NT2/D1 (cell line): ENCODE results near the gene FAM107A.

ENCODE experiments used
- YY1 ChIP-seq: IDR thresholded peaks from 2 replicates; pipeline ENCODE4 v1.6.1; 2011; ENCODE audit not compliant: insufficient read length, insufficient read depth
- ZNF274 ChIP-seq: IDR thresholded peaks from 2 replicates; pipeline ENCODE4 v1.6.1; 2011; ENCODE audit warnings: mild to moderate bottlenecking, low read depth, low read length

DNA sequence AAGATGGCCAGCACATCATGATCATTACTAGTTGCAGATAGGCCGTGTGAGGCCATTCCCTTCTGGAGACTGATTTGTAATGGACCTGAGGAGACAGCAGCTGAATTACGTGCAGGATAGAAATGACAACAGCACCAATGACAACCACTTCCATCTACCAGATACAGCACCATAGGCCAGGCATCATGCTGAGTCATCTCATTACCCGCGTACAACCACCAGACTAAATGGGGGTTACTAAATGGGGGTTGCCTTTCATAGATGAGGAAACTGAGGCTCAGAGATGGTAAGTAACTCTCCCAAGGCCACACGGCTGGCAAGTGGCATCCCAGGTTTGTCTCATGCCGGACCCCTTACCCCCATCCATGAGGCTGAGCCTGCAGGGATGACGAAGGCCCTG lies 32.8 kb upstream of the FAM107A start:
- TF ChIP-seq YY1 (no peak), ZNF274 (no peak)
